Nephron (organoid): ENCODE measurements around the gene SMIM35.

Source experiments
- H3K27ac Mint-ChIP-seq, 3 experiments: 2 replicates each; pipeline ENCODE4 v1.8.0; 2020; ENCODE audit warnings: mixed read lengths in 3 of 3, mild to moderate bottlenecking in 2 of 3, moderate library complexity in 1 of 3
- H3K27me3 Mint-ChIP-seq: 2 replicates; pipeline ENCODE4 v1.8.0; 2021; ENCODE audit warnings: low read depth, mild to moderate bottlenecking, moderate library complexity, mixed read lengths
- H3K36me3 Mint-ChIP-seq: 2 replicates; pipeline ENCODE4 v1.8.0; 2020; ENCODE audit warnings: low read depth, mixed read lengths
- H3K4me1 Mint-ChIP-seq: 2 replicates; pipeline ENCODE4 v1.8.0; 2020; ENCODE audit warnings: mixed read lengths
- H3K4me3 Mint-ChIP-seq, 3 experiments: 2 replicates each; pipeline ENCODE4 v1.8.0; 2020; ENCODE audit warnings: mild to moderate bottlenecking in 3 of 3, mixed read lengths in 3 of 3, moderate library complexity in 2 of 3
- H3K9me3 Mint-ChIP-seq: 2 replicates; pipeline ENCODE4 v1.8.0; 2020; ENCODE audit warnings: mixed read lengths
- CTCF ChIP-seq, 3 experiments: fragments of 200-600 bp; sonication (generic); IDR thresholded peaks; one replicate each; pipeline ENCODE4 v1.5.0; 2021; ENCODE audit warnings: antibody characterized with exemption in 3 of 3; ENCODE audit not compliant: unreplicated experiment in 3 of 3

Gene SMIM35

GRCh38 chr11:118017631-118018315 is 69.0 kb downstream of the SMIM35 start:
- TF ChIP-seq CTCF (IDR thresholded peaks at IDR 0.05; ENCODE audit: unreplicated experiment in 3 of 3) = no peak
- no peaks in the 10 kb centered on the region for H3K4me1 Mint-ChIP-seq
- peaks cover 19% of the 10 kb centered on the region for H3K27me3 Mint-ChIP-seq
- H3K36me3 Mint-ChIP-seq = no peaks in the 10 kb centered on the region
- no peak overlapping the region for H3K27ac Mint-ChIP-seq
- H3K4me3 Mint-ChIP-seq = no peak overlapping the region
- H3K9me3 Mint-ChIP-seq = peaks cover 14% of the 10 kb centered on the region

- Mint-ChIP-seq H3K4me3 (no peak overlapping the region), H3K4me1 (no peaks in the 10 kb centered on the region), H3K27ac (no peak overlapping the region), H3K36me3 (no peaks in the 10 kb centered on the region), H3K9me3 (peaks cover 14% of the 10 kb centered on the region), H3K27me3 (peaks cover 23% of the 10 kb centered on the region)
- TF ChIP-seq CTCF (IDR thresholded peaks at IDR 0.05; ENCODE audit: unreplicated experiment in 3 of 3) = no peak
Measured at GRCh38 chr11:118017111-118017510, 69.7 kb downstream of the SMIM35 start.

- TF ChIP-seq CTCF (IDR thresholded peaks at IDR 0.05; ENCODE audit: unreplicated experiment in 3 of 3) = no peak
- Mint-ChIP-seq H3K27me3 (peaks cover 24% of the 10 kb centered on the region), H3K4me1 (no peaks in the 10 kb centered on the region), H3K9me3 (peaks cover 12% of the 10 kb centered on the region), H3K36me3 (no peaks in the 10 kb centered on the region), H3K4me3 (no peak overlapping the region), H3K27ac (no peak overlapping the region)
Measured at GRCh38 chr11:118016104-118016503, 70.7 kb downstream of the SMIM35 start.

- peaks cover 11% of the 10 kb centered on the region for H3K9me3 Mint-ChIP-seq
- H3K27ac Mint-ChIP-seq = no peak overlapping the region
- TF ChIP-seq CTCF (IDR thresholded peaks at IDR 0.05; ENCODE audit: unreplicated experiment in 3 of 3) = no peak
- H3K4me1 Mint-ChIP-seq = no peaks in the 10 kb centered on the region
- H3K4me3 Mint-ChIP-seq = no peak overlapping the region
- H3K36me3 Mint-ChIP-seq = no peaks in the 10 kb centered on the region
- H3K27me3 Mint-ChIP-seq = peaks cover 24% of the 10 kb centered on the region
Measured at GRCh38 chr11:118015385-118015841, 71.3 kb downstream of the SMIM35 start.

- no peaks in the 10 kb centered on the region for H3K36me3 Mint-ChIP-seq
- no peak overlapping the region for H3K27ac Mint-ChIP-seq
- no peak overlapping the region for H3K4me3 Mint-ChIP-seq
- no peaks in the 10 kb centered on the region for H3K4me1 Mint-ChIP-seq
- peaks cover 29% of the 10 kb centered on the region for H3K27me3 Mint-ChIP-seq
- no peak for TF ChIP-seq CTCF (IDR thresholded peaks at IDR 0.05; ENCODE audit: unreplicated experiment in 3 of 3)
- H3K9me3 Mint-ChIP-seq = peaks cover 6% of the 10 kb centered on the region
Measured at GRCh38 chr11:118014022-118014421, 72.7 kb downstream of the SMIM35 start.

- Mint-ChIP-seq H3K4me1 (peaks cover 8% of the 10 kb centered on the region), H3K9me3 (peaks cover 3% of the 10 kb centered on the region), H3K4me3 (no peak overlapping the region), H3K36me3 (no peaks in the 10 kb centered on the region), H3K27me3 (peaks cover 28% of the 10 kb centered on the region), H3K27ac (no peak overlapping the region)
- no peak for TF ChIP-seq CTCF (IDR thresholded peaks at IDR 0.05; ENCODE audit: unreplicated experiment in 3 of 3)
Measured at GRCh38 chr11:118012083-118012669, 74.6 kb downstream of the SMIM35 start.
